Measurements from ENCODE around the gene PSMG4. TPM values are rescaled to one million over a fixed set of nuclear protein-coding genes. Genes with fewer than 3 reads are reported as not detected.

PSMG4 gene
- total and polyA plus RNA-seq, 7 experiments from 2014 or later = 15.6 to 81.7 (median 42.5) TPM

DNA sequence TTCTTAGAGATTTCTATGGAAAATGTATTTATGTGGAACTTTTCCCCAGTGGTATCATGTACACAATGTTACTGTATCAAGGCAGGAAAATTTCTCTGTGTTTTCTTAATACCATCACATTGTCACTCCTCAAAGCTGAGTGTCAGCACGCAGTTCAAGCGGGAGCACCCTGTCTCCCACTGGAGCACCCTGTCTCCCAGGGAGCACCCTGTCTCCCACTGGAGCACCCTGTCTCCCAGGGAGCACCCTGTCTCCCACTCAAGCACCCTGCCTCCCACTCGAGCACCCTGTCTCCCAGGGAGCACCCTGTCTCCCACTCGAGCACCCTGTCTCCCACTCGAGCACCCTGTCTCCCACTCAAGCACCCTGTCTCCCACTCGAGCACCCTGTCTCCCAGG lies 51.3 kb downstream of the PSMG4 start:
- intact Hi-C loops (cut with micrococcal nuclease) = no loop called here
- CTCF ChIA-PET = no interaction called here
- Histone ChIP-seq H3K27ac (ENCODE audit: low read depth, low read length) (no peak overlapping the region), H3K4me1 (ENCODE audit: control insufficient read depth in 2 of 2, insufficient read depth in 2 of 2, low read length in 2 of 2) (no peaks in the 10 kb centered on the region), H3K36me3 (ENCODE audit: control insufficient read depth in 2 of 3, insufficient read depth in 3 of 3, low read length in 3 of 3) (peaks cover 0 to 9% (median 0%) of the 10 kb centered on the region in 3 experiments), H3K9me3 (ENCODE audit: control insufficient read depth in 2 of 3, low read length in 3 of 3) (no peaks in the 10 kb centered on the region), H3K4me3 (ENCODE audit: low read length) (no peak overlapping the region), H3K27me3 (ENCODE audit: control insufficient read depth in 2 of 2, insufficient read depth in 2 of 2, low read length in 2 of 2) (no peaks in the 10 kb centered on the region)
- DNase-seq = no peak
- Mint-ChIP-seq H3K27me3 (peaks cover 0 to 4% (median 0%) of the 10 kb centered on the region in 5 donors), H3K36me3 (peaks cover 0 to 39% (median 17%) of the 10 kb centered on the region in 5 donors), H3K4me3 (no peak overlapping the region), H3K27ac (no peak overlapping the region), H3K9me3 (peaks cover 0 to 2% (median 0%) of the 10 kb centered on the region in 11 donors), H3K4me1 (peaks cover 0 to 4% (median 0%) of the 10 kb centered on the region in 7 donors)
- POLR2A ChIA-PET = no interaction called here
- no peak for ATAC-seq

DNA sequence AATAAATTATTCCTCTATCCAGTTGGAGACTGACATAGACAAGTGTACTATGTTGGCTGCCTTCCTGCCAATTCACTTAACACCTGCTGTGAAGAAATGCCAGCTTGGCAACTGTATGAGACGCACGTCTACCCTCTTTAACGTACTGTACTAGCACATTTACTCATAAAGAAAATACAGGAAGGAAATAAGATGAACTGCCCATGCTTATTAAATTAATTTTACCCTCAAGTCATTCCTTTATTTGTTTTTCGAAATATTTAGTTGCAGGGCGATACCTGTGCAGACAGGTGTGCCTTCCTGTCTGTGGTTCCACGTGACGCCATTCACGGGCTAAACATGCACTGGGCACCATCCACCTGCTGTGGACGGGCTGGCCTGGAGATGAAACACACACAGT lies 52.0 kb downstream of the PSMG4 start:
- ChIA-PET CTCF (no interaction called here), POLR2A (no interaction called here)
- no peak overlapping the region for H3K27ac Mint-ChIP-seq
- peaks cover 0 to 4% (median 0%) of the 10 kb centered on the region in 7 donors for H3K4me1 Mint-ChIP-seq
- no peaks in the 10 kb centered on the region for H3K4me1 ChIP-seq (ENCODE audit: control insufficient read depth in 2 of 2, insufficient read depth in 2 of 2, low read length in 2 of 2)
- no peak overlapping the region for H3K4me3 ChIP-seq (ENCODE audit: low read length)
- H3K9me3 Mint-ChIP-seq = peaks cover 0 to 2% (median 0%) of the 10 kb centered on the region in 11 donors
- H3K27ac ChIP-seq (ENCODE audit: low read depth, low read length) = no peak overlapping the region
- no peak overlapping the region for H3K4me3 Mint-ChIP-seq
- H3K9me3 ChIP-seq (ENCODE audit: control insufficient read depth in 2 of 3, low read length in 3 of 3) = no peaks in the 10 kb centered on the region
- no peak for ATAC-seq
- H3K27me3 ChIP-seq (ENCODE audit: control insufficient read depth in 2 of 2, insufficient read depth in 2 of 2, low read length in 2 of 2) = no peaks in the 10 kb centered on the region
- intact Hi-C loops (cut with micrococcal nuclease) = no loop called here
- H3K27me3 Mint-ChIP-seq = peaks cover 0 to 4% (median 0%) of the 10 kb centered on the region in 5 donors
- peaks cover 0 to 39% (median 13%) of the 10 kb centered on the region in 5 donors for H3K36me3 Mint-ChIP-seq
- H3K36me3 ChIP-seq (ENCODE audit: control insufficient read depth in 2 of 3, insufficient read depth in 3 of 3, low read length in 3 of 3) = peaks cover 0 to 9% (median 0%) of the 10 kb centered on the region in 3 experiments
- DNase-seq = no peak

GRCh38 chr6:3311826-3312225 lies 53.1 kb downstream of the PSMG4 start:
- no peak for DNase-seq
- Mint-ChIP-seq H3K4me3 (no peak overlapping the region), H3K27ac (no peak overlapping the region), H3K27me3 (peaks cover 0 to 8% (median 0%) of the 10 kb centered on the region in 5 donors), H3K4me1 (peaks cover 0 to 6% (median 1%) of the 10 kb centered on the region in 7 donors), H3K36me3 (peaks cover 0 to 32% (median 5%) of the 10 kb centered on the region in 5 donors), H3K9me3 (no peaks in the 10 kb centered on the region)
- ChIA-PET POLR2A (no interaction called here), CTCF (no interaction called here)
- no peak overlapping the region for H3K27ac ChIP-seq (ENCODE audit: low read depth, low read length)
- ATAC-seq = no peak
- intact Hi-C loops (cut with micrococcal nuclease) = no loop called here
- no peaks in the 10 kb centered on the region for H3K9me3 ChIP-seq (ENCODE audit: control insufficient read depth in 2 of 3, low read length in 3 of 3)
- H3K4me1 ChIP-seq (ENCODE audit: control insufficient read depth in 2 of 2, insufficient read depth in 2 of 2, low read length in 2 of 2) = peaks cover 0 to 2% of the 10 kb centered on the region in 2 donors
- no peaks in the 10 kb centered on the region for H3K27me3 ChIP-seq (ENCODE audit: control insufficient read depth in 2 of 2, insufficient read depth in 2 of 2, low read length in 2 of 2)
- no peak overlapping the region for H3K4me3 ChIP-seq (ENCODE audit: low read length)
- H3K36me3 ChIP-seq (ENCODE audit: control insufficient read depth in 2 of 3, insufficient read depth in 3 of 3, low read length in 3 of 3) = peaks cover 0 to 9% (median 0%) of the 10 kb centered on the region in 3 experiments

GRCh38 chr6:3312604-3313231 lies 54.0 kb downstream of the PSMG4 start:
- ChIA-PET CTCF (no interaction called here), POLR2A (no interaction called here)
- intact Hi-C loops (cut with micrococcal nuclease) = no loop called here
- Mint-ChIP-seq H3K27me3 (peaks cover 0 to 9% (median 0%) of the 10 kb centered on the region in 5 donors), H3K27ac (no peak overlapping the region), H3K4me1 (peaks cover under 1 to 15% (median 10%) of the 10 kb centered on the region in 7 donors), H3K4me3 (no peak overlapping the region), H3K9me3 (no peaks in the 10 kb centered on the region), H3K36me3 (peaks cover 0 to 25% (median 5%) of the 10 kb centered on the region in 5 donors)
- H3K27me3 ChIP-seq (ENCODE audit: control insufficient read depth in 2 of 2, insufficient read depth in 2 of 2, low read length in 2 of 2) = no peaks in the 10 kb centered on the region
- peaks cover 0 to 11% of the 10 kb centered on the region in 2 donors for H3K4me1 ChIP-seq (ENCODE audit: control insufficient read depth in 2 of 2, insufficient read depth in 2 of 2, low read length in 2 of 2)
- H3K36me3 ChIP-seq (ENCODE audit: control insufficient read depth in 2 of 3, insufficient read depth in 3 of 3, low read length in 3 of 3) = peaks cover 0 to 2% (median 0%) of the 10 kb centered on the region in 3 experiments
- ATAC-seq (no peak), DNase-seq (no peak)
- H3K9me3 ChIP-seq (ENCODE audit: control insufficient read depth in 2 of 3, low read length in 3 of 3) = no peaks in the 10 kb centered on the region
- H3K27ac ChIP-seq (ENCODE audit: low read depth, low read length) = no peak overlapping the region
- no peak overlapping the region for H3K4me3 ChIP-seq (ENCODE audit: low read length)

DNA sequence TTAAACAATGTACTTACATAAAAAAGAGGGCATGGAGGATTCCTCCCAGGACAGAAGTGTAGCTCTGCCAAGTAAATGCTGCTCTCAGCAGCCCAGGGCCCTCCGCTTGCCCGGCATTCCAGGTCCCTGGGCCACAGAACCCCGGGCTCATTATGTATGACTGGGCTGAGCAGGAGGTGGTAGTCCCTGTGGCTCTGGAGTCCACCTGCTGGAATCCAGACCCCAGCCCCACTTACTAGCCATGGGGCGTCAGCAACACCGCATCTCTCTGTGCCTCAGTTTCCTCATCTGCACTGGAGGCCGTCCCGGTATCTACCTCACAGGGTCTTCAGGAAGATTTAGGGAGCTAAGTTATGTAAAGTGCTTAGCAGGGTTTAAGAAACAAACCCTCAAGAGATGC lies 55.4 kb downstream of the PSMG4 start:
- ChIA-PET POLR2A (no interaction called here), CTCF (no interaction called here)
- Mint-ChIP-seq H3K36me3 (peaks cover 0 to 22% (median 2%) of the 10 kb centered on the region in 5 donors), H3K9me3 (no peaks in the 10 kb centered on the region), H3K4me3 (no peak overlapping the region), H3K27ac (no peak overlapping the region), H3K4me1 (peaks cover 12 to 29% (median 25%) of the 10 kb centered on the region in 7 donors), H3K27me3 (peaks cover 0 to 20% (median 0%) of the 10 kb centered on the region in 5 donors)
- no peak for DNase-seq
- Histone ChIP-seq H3K4me3 (ENCODE audit: low read length) (no peak overlapping the region), H3K27me3 (ENCODE audit: control insufficient read depth in 2 of 2, insufficient read depth in 2 of 2, low read length in 2 of 2) (no peaks in the 10 kb centered on the region), H3K36me3 (ENCODE audit: control insufficient read depth in 2 of 3, insufficient read depth in 3 of 3, low read length in 3 of 3) (no peaks in the 10 kb centered on the region), H3K4me1 (ENCODE audit: control insufficient read depth in 2 of 2, insufficient read depth in 2 of 2, low read length in 2 of 2) (peaks cover 7 to 24% of the 10 kb centered on the region in 2 donors), H3K9me3 (ENCODE audit: control insufficient read depth in 2 of 3, low read length in 3 of 3) (no peaks in the 10 kb centered on the region), H3K27ac (ENCODE audit: low read depth, low read length) (no peak overlapping the region)
- no peak for ATAC-seq
- intact Hi-C loops (cut with micrococcal nuclease) = no loop called here

GRCh38 chr6:3314621-3315467 lies 56.1 kb downstream of the PSMG4 start:
- Histone ChIP-seq H3K4me3 (ENCODE audit: low read length) (no peak overlapping the region), H3K27ac (ENCODE audit: low read depth, low read length) (no peak overlapping the region), H3K27me3 (ENCODE audit: control insufficient read depth in 2 of 2, insufficient read depth in 2 of 2, low read length in 2 of 2) (no peaks in the 10 kb centered on the region), H3K4me1 (ENCODE audit: control insufficient read depth in 2 of 2, insufficient read depth in 2 of 2, low read length in 2 of 2) (peaks cover 7 to 24% of the 10 kb centered on the region in 2 donors), H3K36me3 (ENCODE audit: control insufficient read depth in 2 of 3, insufficient read depth in 3 of 3, low read length in 3 of 3) (no peaks in the 10 kb centered on the region), H3K9me3 (ENCODE audit: control insufficient read depth in 2 of 3, low read length in 3 of 3) (no peaks in the 10 kb centered on the region)
- Mint-ChIP-seq H3K27me3 (peaks cover 0 to 20% (median 0%) of the 10 kb centered on the region in 5 donors), H3K9me3 (no peaks in the 10 kb centered on the region), H3K36me3 (peaks cover 0 to 22% (median 2%) of the 10 kb centered on the region in 5 donors), H3K4me3 (no peak overlapping the region), H3K4me1 (peaks cover 12 to 32% (median 31%) of the 10 kb centered on the region in 7 donors), H3K27ac (no peak overlapping the region)
- intact Hi-C loops (cut with micrococcal nuclease) = loop anchor here in 1 of 2 donors (5.0 kb wide), 1 partner anchor 57 kb away; no protein-coding TSS in a partner anchor
- ChIA-PET POLR2A (no interaction called here), CTCF (no interaction called here)
- no peak for ATAC-seq
- no peak for DNase-seq

Measured in naive thymus-derived CD4-positive, alpha-beta T cell (primary cell).